H7 (cell line): ENCODE results near the gene SH3RF3. TPM values are rescaled to one million over a fixed set of nuclear protein-coding genes. Genes with fewer than 3 reads are reported as not detected.

Source experiments
- DNase-seq: peaks from one replicate; pipeline ENCODE4 v3.0.0; 2012
- H3K27me3 ChIP-seq: 2 replicates; pipeline ENCODE4 v1.6.0; 2011; ENCODE audit warnings: mild to moderate bottlenecking, low read length; ENCODE audit not compliant: control insufficient read depth, insufficient read depth
- H3K36me3 ChIP-seq: replicated peaks from 2 replicates; pipeline ENCODE4 v1.5.1; 2011; ENCODE audit warnings: low read length; ENCODE audit not compliant: control insufficient read depth, insufficient read depth
- H3K4me3 ChIP-seq: 2 replicates; pipeline ENCODE4 v1.5.1; 2011; ENCODE audit warnings: low read depth, mild to moderate bottlenecking, control low read depth, low read length, moderate library complexity; ENCODE audit not compliant: insufficient read depth
- total RNA-seq: library from RNA; depleted of rRNA; stranded (reverse); fragments of >200 nt; shearing (Covaris generic); gene quantifications from 2 replicates; pipeline ENCODE4 v1.2.3, GENCODE V29; 2014

The SH3RF3 gene
- total RNA-seq, 1 experiment from 2014 or later: 0.80 TPM

GRCh38 chr2:109476641-109477441 lies 347.8 kb downstream of the SH3RF3 start:
- Histone ChIP-seq H3K4me3 (no peak overlapping the region), H3K27me3 (no peaks in the 10 kb centered on the region)

DNA sequence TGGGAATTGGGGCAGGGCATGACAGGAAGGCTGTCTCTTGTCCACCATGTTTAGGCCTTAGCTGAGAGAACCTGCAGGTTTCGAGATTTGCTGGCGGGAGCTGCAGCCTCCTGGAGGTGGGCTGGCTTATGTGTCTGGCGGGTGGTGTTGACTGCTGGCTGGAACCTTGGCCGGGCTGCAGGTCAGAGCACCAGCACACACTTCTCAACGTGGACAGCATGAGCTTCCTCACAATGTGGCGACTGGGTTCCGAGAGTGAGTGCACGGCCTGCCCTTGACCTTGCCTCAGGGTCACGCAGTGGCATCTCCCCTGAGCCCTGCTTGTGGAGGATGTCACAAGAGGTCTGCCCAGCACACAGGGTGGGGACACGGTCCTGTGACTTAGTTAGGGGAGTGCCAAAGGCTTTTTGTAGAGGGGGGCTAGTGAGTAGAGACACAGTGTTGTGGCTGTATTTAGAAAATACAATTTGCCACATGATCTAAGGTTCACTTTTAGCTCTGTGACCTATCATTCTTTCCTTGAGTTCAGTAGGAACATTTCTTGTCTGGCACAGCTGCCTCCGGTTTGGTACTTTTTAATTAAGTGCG lies 350.0 kb downstream of the SH3RF3 start:
- no peak overlapping the region for H3K4me3 ChIP-seq
- H3K36me3 ChIP-seq: no peaks in the 10 kb centered on the region
- no peaks in the 10 kb centered on the region for H3K27me3 ChIP-seq
- DNase-seq: peak; percentile 42

More at GRCh38 chr2:109476641-109477441, 347.8 kb downstream of the SH3RF3 start:
- no peak for DNase-seq
- no peaks in the 10 kb centered on the region for H3K36me3 ChIP-seq

DNA sequence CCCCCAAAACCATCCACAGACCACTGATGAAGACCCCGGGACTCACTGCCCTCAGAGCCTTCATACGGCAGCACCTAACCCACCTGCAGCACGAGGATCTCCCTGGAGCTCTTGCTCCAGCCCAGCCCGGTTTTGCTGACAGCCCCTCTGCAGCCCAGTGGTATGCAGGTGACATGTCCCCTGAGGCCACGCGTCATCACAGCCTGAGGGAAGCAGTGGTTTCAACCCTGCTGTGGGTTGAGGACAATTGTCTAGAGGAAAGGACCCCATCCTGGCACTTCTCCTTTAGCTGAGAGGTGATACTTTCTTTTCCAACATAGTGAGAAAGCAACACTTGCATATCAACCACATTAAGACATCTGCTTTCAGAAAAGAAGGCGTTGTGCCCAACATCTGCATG lies 350.8 kb downstream of the SH3RF3 start:
- no peak for DNase-seq
- Histone ChIP-seq H3K4me3 (no peak overlapping the region), H3K36me3 (no peaks in the 10 kb centered on the region), H3K27me3 (no peaks in the 10 kb centered on the region)

- H3K36me3 ChIP-seq: no peaks in the 10 kb centered on the region
- no peak for DNase-seq
These were observed 351.6 kb downstream of the SH3RF3 start for GRCh38 chr2:109480486-109481195.

DNA sequence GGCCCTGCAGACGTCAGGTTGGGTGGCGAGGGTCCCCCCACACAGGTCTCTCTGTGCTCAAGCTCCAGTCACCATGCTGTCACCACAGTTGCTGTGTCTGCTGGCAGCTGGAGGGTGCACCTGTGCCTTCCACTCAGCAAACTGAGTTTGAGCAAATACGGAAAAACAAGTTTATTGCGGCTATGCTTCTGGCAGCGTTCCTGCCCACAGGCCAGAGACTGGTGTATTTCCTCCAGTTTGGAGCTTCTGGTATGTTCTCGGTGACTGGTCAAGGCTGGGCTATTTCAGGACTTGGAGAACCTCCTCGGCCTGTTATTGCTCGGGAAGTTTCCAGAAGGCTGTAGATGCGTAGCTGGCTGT lies 352.2 kb downstream of the SH3RF3 start:
- no peaks in the 10 kb centered on the region for H3K27me3 ChIP-seq
- H3K36me3 ChIP-seq: no peaks in the 10 kb centered on the region
- no peak overlapping the region for H3K4me3 ChIP-seq
- no peak for DNase-seq

More at GRCh38 chr2:109480486-109481195, 351.6 kb downstream of the SH3RF3 start:
- Histone ChIP-seq H3K4me3 (no peak overlapping the region), H3K27me3 (no peaks in the 10 kb centered on the region)

- no peak for DNase-seq
- Histone ChIP-seq H3K36me3 (no peaks in the 10 kb centered on the region), H3K27me3 (no peaks in the 10 kb centered on the region), H3K4me3 (no peak overlapping the region)
These were observed 352.6 kb downstream of the SH3RF3 start for GRCh38 chr2:109481599-109481998.

GRCh38 chr2:109482361-109482861 lies 353.4 kb downstream of the SH3RF3 start:
- DNase-seq: no peak
- H3K4me3 ChIP-seq: no peak overlapping the region
- no peaks in the 10 kb centered on the region for H3K27me3 ChIP-seq
- no peaks in the 10 kb centered on the region for H3K36me3 ChIP-seq

DNA sequence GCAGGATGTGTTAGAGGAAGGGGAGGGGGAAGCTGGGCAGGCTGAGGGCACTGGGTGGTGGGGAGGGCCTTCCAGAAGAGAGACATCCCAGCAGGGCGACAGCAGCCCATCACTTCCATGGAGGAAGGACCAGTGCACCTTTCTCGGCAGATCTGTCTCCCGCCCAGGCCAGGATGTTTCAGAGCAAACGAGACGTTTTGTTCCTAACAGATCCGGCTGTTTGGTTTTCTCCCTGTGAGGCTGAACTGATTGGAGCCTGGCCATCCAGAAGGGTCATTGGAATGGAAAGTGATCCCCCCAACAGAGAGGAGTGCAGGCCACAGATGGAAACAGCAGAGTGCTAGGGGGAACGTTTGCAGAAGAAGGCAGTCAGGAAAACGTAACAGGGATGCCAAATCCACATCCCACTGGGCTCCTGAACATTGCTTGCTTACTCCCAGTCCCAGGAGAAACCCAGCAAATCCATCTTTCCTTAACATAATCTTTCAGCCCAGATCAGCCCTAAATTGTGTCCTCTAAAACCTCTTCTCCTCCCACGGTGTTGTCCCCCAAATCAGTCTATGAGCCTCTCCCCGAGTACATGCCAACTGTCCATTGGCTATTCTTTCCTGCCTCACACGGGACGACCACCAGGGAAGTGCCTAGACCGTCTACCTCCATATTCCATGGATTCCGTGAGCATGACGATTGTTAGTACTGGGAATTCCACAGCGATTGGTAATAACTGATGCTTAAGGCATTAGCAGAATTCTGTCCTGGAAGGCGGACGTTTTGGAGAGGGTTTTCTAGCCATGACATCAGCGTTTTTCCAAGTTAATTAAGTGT lies 357.9 kb downstream of the SH3RF3 start:
- Histone ChIP-seq H3K4me3 (no peak overlapping the region), H3K27me3 (no peaks in the 10 kb centered on the region), H3K36me3 (no peaks in the 10 kb centered on the region)
- no peak for DNase-seq

- H3K36me3 ChIP-seq: no peaks in the 10 kb centered on the region
- DNase-seq: no peak
- H3K4me3 ChIP-seq: no peak overlapping the region
- H3K27me3 ChIP-seq: no peaks in the 10 kb centered on the region
These were observed 358.5 kb downstream of the SH3RF3 start for GRCh38 chr2:109487536-109487869.

GRCh38 chr2:109487871-109488655 lies 359.1 kb downstream of the SH3RF3 start:
- Histone ChIP-seq H3K36me3 (no peaks in the 10 kb centered on the region), H3K4me3 (no peak overlapping the region), H3K27me3 (no peaks in the 10 kb centered on the region)
- DNase-seq: no peak

DNA sequence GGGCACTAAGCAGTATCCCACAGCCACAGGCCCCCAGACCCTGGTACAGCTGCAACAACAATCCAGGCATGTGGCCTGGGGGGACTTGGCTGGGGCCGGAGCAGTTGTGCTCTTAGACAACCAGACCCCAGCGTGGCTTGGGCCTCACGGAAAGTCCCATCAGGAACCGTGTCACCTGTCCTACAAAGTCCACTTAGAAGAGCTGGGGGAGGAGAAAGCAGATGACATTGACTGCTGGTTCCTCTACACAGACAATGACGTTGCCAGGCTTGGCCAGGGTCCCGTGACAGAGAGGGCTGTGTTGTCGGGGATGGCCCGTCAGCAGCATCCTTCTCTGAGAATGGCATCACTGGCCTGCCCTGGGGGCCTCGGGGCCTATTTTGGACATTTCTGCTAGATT lies 360.3 kb downstream of the SH3RF3 start:
- Histone ChIP-seq H3K4me3 (no peak overlapping the region), H3K36me3 (no peaks in the 10 kb centered on the region), H3K27me3 (no peaks in the 10 kb centered on the region)
- DNase-seq: no peak

DNA sequence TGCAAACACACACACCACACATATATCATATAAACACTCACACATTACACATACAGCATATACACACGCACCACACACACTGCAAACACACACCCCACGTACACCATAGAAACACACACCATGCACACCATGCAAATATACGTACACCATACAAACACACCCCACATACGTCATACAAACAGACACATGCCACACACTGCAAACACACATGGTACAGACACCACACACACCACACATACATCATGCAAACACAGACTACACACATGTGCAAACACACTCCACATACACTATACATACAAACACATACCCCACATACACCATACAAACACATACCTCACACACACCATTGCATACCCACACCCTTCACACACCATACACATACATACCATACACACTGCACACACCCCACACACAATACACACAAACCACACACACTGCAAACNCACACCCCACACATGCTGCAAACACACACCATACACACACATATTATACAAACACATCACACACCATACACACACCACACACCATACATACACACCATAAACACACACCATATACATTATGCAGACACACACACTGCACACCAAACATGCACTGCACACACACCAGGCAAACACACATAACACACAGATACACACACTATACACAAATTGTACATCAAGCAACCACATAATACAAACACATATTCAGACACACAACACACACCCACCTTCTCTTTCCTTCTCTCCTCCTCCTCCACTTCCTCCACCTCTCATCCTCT lies 364.4 kb downstream of the SH3RF3 start:
- Histone ChIP-seq H3K4me3 (no peak overlapping the region), H3K36me3 (no peaks in the 10 kb centered on the region), H3K27me3 (no peaks in the 10 kb centered on the region)
- DNase-seq: no peak

DNA sequence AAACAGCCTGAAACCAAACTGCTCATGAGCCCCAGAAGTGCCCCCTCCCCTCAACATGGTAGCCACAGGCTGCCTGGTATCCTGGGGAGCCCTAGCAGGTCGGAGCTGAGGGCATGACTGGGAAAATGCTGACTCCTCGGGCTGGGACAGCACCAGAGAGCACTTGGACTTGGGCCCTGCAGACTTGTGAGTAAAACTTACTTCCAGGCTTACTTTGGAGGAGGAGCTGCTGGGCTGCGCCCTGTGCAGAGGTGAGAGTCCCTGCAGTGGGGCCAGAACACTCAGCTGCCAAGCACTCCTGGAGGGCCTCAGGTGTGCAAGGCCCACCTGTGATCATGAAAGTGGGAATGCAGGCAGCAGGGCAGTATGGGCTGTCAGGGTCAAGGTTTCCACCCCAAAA lies 365.3 kb downstream of the SH3RF3 start:
- no peaks in the 10 kb centered on the region for H3K36me3 ChIP-seq
- DNase-seq: no peak
- no peaks in the 10 kb centered on the region for H3K27me3 ChIP-seq
- no peak overlapping the region for H3K4me3 ChIP-seq
